Vagina (tissue), 2 donors: ENCODE data around the gene KIF2A.

ENCODE experiments used
- POLR2A ChIP-seq, 2 donors: fragments of 450-650 bp; IDR thresholded peaks; one replicate each; pipeline ENCODE4 v1.6.1; 2017; ENCODE audit warnings: antibody characterized with exemption in 2 of 2, mild to moderate bottlenecking in 2 of 2, moderate library complexity in 2 of 2
- POLR2AphosphoS5 ChIP-seq, 2 donors: sonication (generic); formaldehyde crosslinking; IDR thresholded peaks; one replicate each; pipeline ENCODE4 v1.9.0; 2017; ENCODE audit warnings: antibody characterized with exemption in 2 of 2, mild to moderate bottlenecking in 2 of 2, low read depth in 1 of 2; ENCODE audit not compliant: insufficient read depth in 1 of 2

- TF ChIP-seq POLR2A (IDR thresholded peaks at IDR 0.05) (no peak), POLR2AphosphoS5 (IDR thresholded peaks at IDR 0.05; ENCODE audit: insufficient read depth in 1 of 2, low read depth in 1 of 2) (no peak)
Observed at GRCh38 chr5:62346748-62347147, 40.7 kb downstream of the KIF2A start.
